IPS-11a (cell line): Measurements from ENCODE around the gene PPP1R9A.

Experiments used
- H3K4me3 ChIP-seq: one replicate; pipeline ENCODE4 v1.5.1; 2013; ENCODE audit warnings: low read depth, low read length, control low read depth

The PPP1R9A gene

GRCh38 chr7:95304990-95305389, 397.6 kb downstream of the PPP1R9A start:
- no peak overlapping the region for H3K4me3 ChIP-seq

GRCh38 chr7:95309951-95310350, 402.6 kb downstream of the PPP1R9A start:
- H3K4me3 ChIP-seq, result no peak overlapping the region

- H3K4me3 ChIP-seq, result no peak overlapping the region
Observed at GRCh38 chr7:95311389-95311788, 404.0 kb downstream of the PPP1R9A start.

GRCh38 chr7:95312561-95312960, 405.2 kb downstream of the PPP1R9A start:
- H3K4me3 ChIP-seq, result no peak overlapping the region

GRCh38 chr7:95316588-95316987, 409.2 kb downstream of the PPP1R9A start:
- H3K4me3 ChIP-seq, result no peak overlapping the region

- no peak overlapping the region for H3K4me3 ChIP-seq
Observed at GRCh38 chr7:95317546-95317945, 410.2 kb downstream of the PPP1R9A start.

GRCh38 chr7:95317966-95318365, 410.6 kb downstream of the PPP1R9A start:
- H3K4me3 ChIP-seq, result no peak overlapping the region

GRCh38 chr7:95318501-95319100, 411.2 kb downstream of the PPP1R9A start:
- H3K4me3 ChIP-seq, result no peak overlapping the region

GRCh38 chr7:95319570-95319969, 412.2 kb downstream of the PPP1R9A start:
- no peak overlapping the region for H3K4me3 ChIP-seq

GRCh38 chr7:95320651-95321050, 413.3 kb downstream of the PPP1R9A start:
- H3K4me3 ChIP-seq, result no peak overlapping the region

- no peak overlapping the region for H3K4me3 ChIP-seq
Observed at GRCh38 chr7:95321720-95322119, 414.3 kb downstream of the PPP1R9A start.

- H3K4me3 ChIP-seq, result no peak overlapping the region
Observed at GRCh38 chr7:95322396-95322795, 415.0 kb downstream of the PPP1R9A start.

- H3K4me3 ChIP-seq, result no peak overlapping the region
Observed at GRCh38 chr7:95322854-95323253, 415.5 kb downstream of the PPP1R9A start.

- H3K4me3 ChIP-seq, result no peak overlapping the region
Observed at GRCh38 chr7:95323410-95324129, 416.2 kb downstream of the PPP1R9A start.

GRCh38 chr7:95324431-95324830, 417.0 kb downstream of the PPP1R9A start, which contains the start of gene PON1:
Gene PON1 (minus strand): TSS chr7:95324532. CDS start chr7:95324475, 57 bp downstream.
- peak within 1 kb of the TSS; percentile 6 for H3K4me3 ChIP-seq

GRCh38 chr7:95327356-95327755, 420.0 kb downstream of the PPP1R9A start:
- no peak overlapping the region for H3K4me3 ChIP-seq

- no peak overlapping the region for H3K4me3 ChIP-seq
Observed at GRCh38 chr7:95330204-95330960, 423.0 kb downstream of the PPP1R9A start.

- no peak overlapping the region for H3K4me3 ChIP-seq
Observed at GRCh38 chr7:95330961-95331337, 423.6 kb downstream of the PPP1R9A start.

GRCh38 chr7:95334447-95334846, 427.1 kb downstream of the PPP1R9A start:
- no peak overlapping the region for H3K4me3 ChIP-seq

GRCh38 chr7:95335093-95335492, 427.7 kb downstream of the PPP1R9A start:
- H3K4me3 ChIP-seq, result no peak overlapping the region

GRCh38 chr7:95338832-95339231, 431.4 kb downstream of the PPP1R9A start:
- H3K4me3 ChIP-seq, result no peak overlapping the region

GRCh38 chr7:95340491-95340890, 433.1 kb downstream of the PPP1R9A start:
- no peak overlapping the region for H3K4me3 ChIP-seq
